K562 (cell line): ENCODE measurements around the gene ABHD16A. TPM values are rescaled to one million over a fixed set of nuclear protein-coding genes. Genes with fewer than 3 reads are reported as not detected.
A peak's percentile ranks its signal among the peaks of the same experiment; 100 is the strongest.

Source experiments
- CBX1 ChIP-seq: sonication (generic); IDR thresholded peaks from 2 replicates; pipeline ENCODE4 v1.6.1; 2016; ENCODE audit warnings: antibody characterized with exemption, low read depth, mild to moderate bottlenecking
- DEAF1 ChIP-seq: fragments of 450-650 bp; formaldehyde crosslinking; IDR thresholded peaks from 2 replicates; pipeline ENCODE4 v1.4.0; 2020; ENCODE audit warnings: mild to moderate bottlenecking, moderate library complexity
- ELF2 ChIP-seq: fragments of 250-450 bp; sonication (Bioruptor Pico); IDR thresholded peaks from 2 replicates; pipeline ENCODE4 v1.5.0; 2021; ENCODE audit warnings: mild to moderate bottlenecking
- ELK1 ChIP-seq: sonication (generic); formaldehyde crosslinking; IDR thresholded peaks from 2 replicates; pipeline ENCODE4 v1.8.1; 2022; ENCODE audit warnings: missing genetic modification reagents
- HBP1 ChIP-seq: fragments of 450-650 bp; formaldehyde crosslinking; IDR thresholded peaks from 2 replicates; pipeline ENCODE4 v1.4.0; 2022; ENCODE audit warnings: missing genetic modification characterization
- MEF2D ChIP-seq: conservative IDR thresholded peaks from 2 replicates; pipeline ENCODE4 v1.6.1; 2016; ENCODE audit warnings: low read depth, missing genetic modification characterization, missing compliant biosample characterization
- PHTF2 ChIP-seq: fragments of 250-450 bp; sonication (Bioruptor Pico); IDR thresholded peaks from 2 replicates; pipeline ENCODE4 v1.5.0; 2021; ENCODE audit warnings: mild to moderate bottlenecking
- RFX7 ChIP-seq: fragments of 250-450 bp; sonication (Bioruptor Pico); IDR thresholded peaks from 2 replicates; pipeline ENCODE4 v1.5.1; 2021; ENCODE audit warnings: mild to moderate bottlenecking
- STAT5A ChIP-seq: IDR thresholded peaks from 2 replicates; pipeline ENCODE4 v1.6.1; 2012; ENCODE audit warnings: low read length, inconsistent platforms, borderline replicate concordance
- USF1 ChIP-seq: sonication (generic); formaldehyde crosslinking; IDR thresholded peaks from 2 replicates; pipeline ENCODE4 v1.9.0; 2022; ENCODE audit warnings: mild to moderate bottlenecking, missing genetic modification reagents
- ZFP1 ChIP-seq: fragments of 450-650 bp; formaldehyde crosslinking; IDR thresholded peaks from 2 replicates; pipeline ENCODE4 v1.4.0; 2020; ENCODE audit warnings: mild to moderate bottlenecking, mixed read lengths
- ZNF184 ChIP-seq: sonication (generic); formaldehyde crosslinking; IDR thresholded peaks from 2 replicates; pipeline ENCODE4 v1.5.0; 2020; ENCODE audit warnings: missing genetic modification reagents
- ZNF740 ChIP-seq, 3 experiments: fragments of 200-800 bp in 1 of 3; sonication (Bioruptor generic) in 1 of 3; sonication (generic) in 1 of 3; formaldehyde crosslinking in 1 of 3; IDR thresholded peaks; 2 replicates each; pipeline versions ENCODE4 v1.6.1 to v1.8.0; 2016 to 2022; ENCODE audit warnings: mild to moderate bottlenecking in 2 of 3, missing compliant biosample characterization in 2 of 3, missing genetic modification characterization in 2 of 3, missing genetic modification reagents in 1 of 3
- polyA plus RNA-seq, 8 experiments: library from polyadenylated mRNA; depleted of rRNA in 4 of 8; stranded (reverse) in 5 of 8; unstranded in 3 of 8; fragments of >200 nt; fragmentation: Nextera tagmentation in 2 of 8; fragmentation: Illumina TruSeq in 1 of 8; extraction: Ambion mirVana in 2 of 8; extraction: Trizol in 1 of 8; gene quantifications; 2 replicates each; pipeline versions ENCODE4 v1.2.1 to v1.2.3, GENCODE V29; 2011 to 2014; ENCODE audit warnings: inconsistent platforms in 1 of 8, missing spikeins in 1 of 8
- total RNA-seq, 7 experiments: library from RNA; depleted of rRNA in 6 of 7; stranded (reverse); fragments of >200 nt in 6 of 7; fragmentation: Illumina TruSeq in 2 of 7; extraction: Trizol in 2 of 7; gene quantifications; 2 replicates each; pipeline versions ENCODE4 v1.2.1 to v1.2.3, GENCODE V29; 2011 to 2021; ENCODE audit warnings: low replicate concordance in 1 of 7

ABHD16A gene
- total and polyA plus RNA-seq, 9 of the 15 experiments (the other 6 are each of a cell fraction or from before 2014, with no cell fraction given), result 25.8 to 120 (median 81.6) TPM

GRCh38 chr6:31664790-31665500 is 38.2 kb downstream of the ABHD16A start, which contains the start of gene GPANK1 (continued):
- peak; percentile 50; the same call in 1 of the 2 replicates for TF ChIP-seq USF1 (CRISPR knock-in tag)
- TF ChIP-seq ZNF740 (CRISPR knock-in tag; IDR thresholded peaks at IDR 0.05), result 0 out of 2 replicates have a peak, but pooled peaks have one; percentile 53
- no peak for TF ChIP-seq ZNF740 (tag; IDR thresholded peaks at IDR 0.05)
- no peak; the same call in 1 of the 2 replicates for TF ChIP-seq ELF2 (CRISPR knock-in tag)
- no peak; the same call in 1 of the 2 replicates for TF ChIP-seq STAT5A
- TF ChIP-seq HBP1 (CRISPR knock-in tag), result peak; percentile 62
- TF ChIP-seq CBX1, result no peak
- TF ChIP-seq PHTF2 (CRISPR knock-in tag), result 0 out of 2 replicates have a peak, but pooled peaks have one; percentile 52
- TF ChIP-seq DEAF1 (CRISPR knock-in tag), result no peak
- TF ChIP-seq RFX7 (CRISPR knock-in tag), result peak; percentile 84; the same call in 1 of the 2 replicates
- TF ChIP-seq ELK1, result no peak
- TF ChIP-seq ZNF184 (CRISPR knock-in tag), result no peak
- peak; percentile 76; the same call in 1 of the 2 replicates for TF ChIP-seq MEF2D (tag)
- no peak for TF ChIP-seq ZFP1 (CRISPR knock-in tag)
